Measurements from ENCODE around the gene SKIC3. TPM values are rescaled to one million over a fixed set of nuclear protein-coding genes. Genes with fewer than 3 reads are reported as not detected.

The SKIC3 gene
- total and polyA plus RNA-seq, 2 experiments from 2014 or later = 46.5 to 47.2 TPM

GRCh38 chr5:95520206-95520605, 34.6 kb downstream of the SKIC3 start:
- Histone ChIP-seq H3K36me3 (peaks cover 68% of the 10 kb centered on the region), H3K4me1 (ENCODE audit: low read depth) (no peaks in the 10 kb centered on the region), H3K4me3 (no peak overlapping the region), H3K27ac (no peak overlapping the region), H3K27me3 (no peaks in the 10 kb centered on the region), H3K9me3 (ENCODE audit: low read depth) (no peaks in the 10 kb centered on the region)
- no peak for TF ChIP-seq CTCF (IDR thresholded peaks at IDR 0.05; ENCODE audit: low read depth, low read length)
- DNase-seq (ENCODE audit: low read depth in 1 of 2, low spot score in 1 of 2) = no peak

DNA sequence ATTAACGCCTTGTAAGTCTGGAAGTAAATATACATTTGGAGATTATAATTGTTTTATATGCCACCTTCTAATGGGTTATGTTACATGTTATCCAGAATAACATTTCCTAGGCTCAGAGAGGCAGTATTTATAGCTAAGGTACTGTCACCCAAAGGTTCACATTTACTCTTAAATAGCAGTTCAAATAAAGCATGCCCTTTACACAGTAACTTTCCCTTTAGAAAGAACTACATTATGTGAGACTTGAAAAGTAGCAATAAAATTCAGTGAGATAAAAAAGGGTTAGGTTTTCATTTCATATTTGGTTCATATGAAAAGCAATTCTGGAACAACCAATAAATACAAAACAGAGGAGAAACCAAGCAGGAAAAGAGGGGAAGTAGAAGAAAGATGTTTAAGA, 35.1 kb downstream of the SKIC3 start:
- TF ChIP-seq CTCF (IDR thresholded peaks at IDR 0.05; ENCODE audit: low read depth, low read length) = no peak
- no peak overlapping the region for H3K27ac ChIP-seq
- no peaks in the 10 kb centered on the region for H3K27me3 ChIP-seq
- peaks cover 71% of the 10 kb centered on the region for H3K36me3 ChIP-seq
- DNase-seq (ENCODE audit: low read depth in 1 of 2, low spot score in 1 of 2) = no peak
- H3K4me1 ChIP-seq (ENCODE audit: low read depth) = no peaks in the 10 kb centered on the region
- H3K9me3 ChIP-seq (ENCODE audit: low read depth) = no peaks in the 10 kb centered on the region
- no peak overlapping the region for H3K4me3 ChIP-seq

- Histone ChIP-seq H3K4me1 (ENCODE audit: low read depth) (no peaks in the 10 kb centered on the region), H3K4me3 (no peak overlapping the region), H3K36me3 (peaks cover 72% of the 10 kb centered on the region), H3K27me3 (no peaks in the 10 kb centered on the region), H3K9me3 (ENCODE audit: low read depth) (no peaks in the 10 kb centered on the region), H3K27ac (no peak overlapping the region)
- no peak for DNase-seq (ENCODE audit: low read depth in 1 of 2, low spot score in 1 of 2)
- TF ChIP-seq CTCF (IDR thresholded peaks at IDR 0.05; ENCODE audit: low read depth, low read length) = no peak
Measured at GRCh38 chr5:95519151-95519550, 35.6 kb downstream of the SKIC3 start.

DNA sequence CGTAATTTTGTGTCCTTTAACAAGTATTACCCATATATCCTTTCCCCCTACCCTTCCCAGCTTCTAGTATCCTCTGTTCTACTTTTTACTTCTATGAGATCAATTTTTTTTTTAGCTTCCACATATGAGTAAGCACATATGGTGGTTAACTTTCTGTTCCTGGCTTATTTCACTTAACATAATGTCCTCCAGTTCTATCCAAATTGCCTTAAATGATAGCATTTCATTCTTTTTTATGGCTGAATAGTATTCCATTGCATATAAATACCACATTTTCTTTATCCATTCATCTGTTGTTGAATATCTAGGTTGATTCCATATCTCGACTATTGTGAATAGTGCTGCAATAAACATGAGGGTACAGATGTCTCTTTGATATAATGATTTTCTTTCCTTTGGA, 36.4 kb downstream of the SKIC3 start:
- Histone ChIP-seq H3K4me1 (ENCODE audit: low read depth) (no peaks in the 10 kb centered on the region), H3K27me3 (no peaks in the 10 kb centered on the region), H3K4me3 (no peak overlapping the region), H3K27ac (no peak overlapping the region), H3K36me3 (peaks cover 72% of the 10 kb centered on the region), H3K9me3 (ENCODE audit: low read depth) (no peaks in the 10 kb centered on the region)
- DNase-seq (ENCODE audit: low read depth in 1 of 2, low spot score in 1 of 2) = no peak
- no peak for TF ChIP-seq CTCF (IDR thresholded peaks at IDR 0.05; ENCODE audit: low read depth, low read length)

DNA sequence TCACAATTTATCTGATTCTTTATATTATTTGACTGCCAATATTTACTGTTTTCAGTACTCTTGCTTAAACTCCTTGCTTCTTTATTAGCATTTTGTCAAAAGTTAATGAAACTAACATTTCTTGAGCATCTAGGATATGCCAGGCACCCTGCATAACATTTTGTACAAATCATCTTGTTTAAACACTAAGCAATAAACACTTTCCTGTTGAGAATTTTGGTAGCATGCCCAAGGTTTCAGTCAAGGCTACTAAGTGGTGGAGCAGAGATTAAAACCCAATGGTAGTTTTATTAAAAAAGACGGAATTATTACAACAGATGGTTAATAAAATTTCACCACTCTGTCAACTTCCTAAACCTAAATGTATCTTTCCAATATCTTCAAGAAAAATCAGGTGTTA, 43.2 kb downstream of the SKIC3 start:
- peaks cover 62% of the 10 kb centered on the region for H3K36me3 ChIP-seq
- no peak overlapping the region for H3K27ac ChIP-seq
- H3K27me3 ChIP-seq = no peaks in the 10 kb centered on the region
- H3K4me1 ChIP-seq (ENCODE audit: low read depth) = no peaks in the 10 kb centered on the region
- no peak overlapping the region for H3K4me3 ChIP-seq
- no peak for DNase-seq (ENCODE audit: low read depth in 1 of 2, low spot score in 1 of 2)
- TF ChIP-seq CTCF (IDR thresholded peaks at IDR 0.05; ENCODE audit: low read depth, low read length) = no peak
- H3K9me3 ChIP-seq (ENCODE audit: low read depth) = no peaks in the 10 kb centered on the region

DNA sequence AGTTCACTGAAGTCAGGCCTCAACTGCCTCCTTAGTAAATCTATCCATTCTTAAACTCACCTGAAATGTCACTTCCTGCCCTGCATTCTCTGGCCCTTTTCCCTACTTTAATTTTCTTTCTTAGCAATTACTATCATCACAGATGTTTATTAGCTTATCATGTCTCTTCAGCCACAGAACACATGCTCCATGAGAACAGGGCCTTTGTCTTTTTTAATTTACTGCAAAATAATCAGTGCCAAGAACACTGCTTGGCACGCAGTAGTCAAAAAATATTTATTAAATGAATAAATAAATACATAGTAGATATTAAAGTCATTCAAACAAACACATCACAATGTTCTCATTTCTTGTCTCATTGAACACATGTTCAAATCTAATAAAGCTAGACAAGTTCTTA, 46.2 kb downstream of the SKIC3 start:
- no peak for TF ChIP-seq CTCF (IDR thresholded peaks at IDR 0.05; ENCODE audit: low read depth, low read length)
- Histone ChIP-seq H3K36me3 (peaks cover 44% of the 10 kb centered on the region), H3K9me3 (ENCODE audit: low read depth) (no peaks in the 10 kb centered on the region)

More for the DNA sequence above, 46.2 kb downstream of the SKIC3 start:
- H3K4me3 ChIP-seq = no peak overlapping the region
- no peak overlapping the region for H3K27ac ChIP-seq
- H3K4me1 ChIP-seq (ENCODE audit: low read depth) = no peaks in the 10 kb centered on the region
- no peaks in the 10 kb centered on the region for H3K27me3 ChIP-seq
- no peak for DNase-seq (ENCODE audit: low read depth in 1 of 2, low spot score in 1 of 2)

All from cardiac muscle cell (in vitro differentiated cells and primary cell).